Muscle layer of colon (tissue), 2 donors: Measurements from ENCODE around the gene SLX4IP.

ENCODE experiments used
- H3K27ac ChIP-seq: one replicate; pipeline ENCODE4 v1.7.0; 2013; ENCODE audit warnings: low read depth, mild to moderate bottlenecking, low read length, moderate library complexity
- H3K27me3 ChIP-seq, 2 donors: one replicate each; pipeline ENCODE4 v1.7.0; 2013; ENCODE audit warnings: low read length in 2 of 2, mild to moderate bottlenecking in 2 of 2; ENCODE audit not compliant: insufficient read depth in 2 of 2, control insufficient read depth in 1 of 2
- H3K36me3 ChIP-seq: one replicate; pipeline ENCODE4 v1.7.0; 2013; ENCODE audit warnings: mild to moderate bottlenecking, low read length; ENCODE audit not compliant: insufficient read depth
- H3K4me1 ChIP-seq: one replicate; pipeline ENCODE4 v1.7.0; 2013; ENCODE audit warnings: mild to moderate bottlenecking, low read length; ENCODE audit not compliant: insufficient read depth
- H3K4me3 ChIP-seq, 2 donors: one replicate each; pipeline ENCODE4 v1.7.0; 2013; ENCODE audit warnings: low read length in 2 of 2, low read depth in 1 of 2, mild to moderate bottlenecking in 1 of 2, moderate library complexity in 1 of 2
- H3K9ac ChIP-seq: one replicate; pipeline ENCODE4 v1.7.0; 2013; ENCODE audit warnings: low read length
- H3K9me3 ChIP-seq: one replicate; pipeline ENCODE4 v1.7.0; 2013; ENCODE audit warnings: mild to moderate bottlenecking, low read length
- donor health status: abdominal sarcoma.
- donor health status: Adenocarcinoma of cecum.

The SLX4IP gene

GRCh38 chr20:10430704-10431103, 4.4 kb upstream of the SLX4IP start:
- Histone ChIP-seq H3K27ac (no peak overlapping the region), H3K4me3 (no peak overlapping the region), H3K9ac (no peak overlapping the region), H3K27me3 (no peaks in the 10 kb centered on the region), H3K4me1 (peaks cover 12% of the 10 kb centered on the region), H3K9me3 (no peaks in the 10 kb centered on the region), H3K36me3 (no peaks in the 10 kb centered on the region)

GRCh38 chr20:10432079-10432478, 3.0 kb upstream of the SLX4IP start:
- H3K36me3 ChIP-seq: no peaks in the 10 kb centered on the region
- no peak overlapping the region for H3K27ac ChIP-seq
- H3K4me1 ChIP-seq: peaks cover 13% of the 10 kb centered on the region

GRCh38 chr20:10433014-10433622, 2.0 kb upstream of the SLX4IP start:
- Histone ChIP-seq H3K4me1 (peaks cover 13% of the 10 kb centered on the region), H3K36me3 (no peaks in the 10 kb centered on the region), H3K27me3 (no peaks in the 10 kb centered on the region), H3K9ac (peak overlapping the region; percentile 79), H3K9me3 (no peaks in the 10 kb centered on the region), H3K27ac (peak overlapping the region; percentile 99), H3K4me3 (peak overlapping the region; percentile 84 to 98)

More at GRCh38 chr20:10432079-10432478, 3.0 kb upstream of the SLX4IP start:
- no peaks in the 10 kb centered on the region for H3K27me3 ChIP-seq
- H3K9me3 ChIP-seq: no peaks in the 10 kb centered on the region
- H3K9ac ChIP-seq: no peak overlapping the region
- no peak overlapping the region for H3K4me3 ChIP-seq

GRCh38 chr20:10433623-10434466, 1.3 kb upstream of the SLX4IP start, which contains the start of gene MKKS:
TSS of gene MKKS (minus strand) at chr20:10434222. CDS start at chr20:10413514, 20,708 bp downstream.
- H3K9me3 ChIP-seq: no peaks in the 10 kb centered on the region
- peak within 1 kb of the TSS; percentile 79 for H3K9ac ChIP-seq
- peaks cover 13% of the 10 kb centered on the region for H3K4me1 ChIP-seq
- H3K4me3 ChIP-seq: peak within 1 kb of the TSS; percentile 84 to 98
- H3K36me3 ChIP-seq: no peaks in the 10 kb centered on the region
- peak within 1 kb of the TSS; percentile 99 for H3K27ac ChIP-seq
- no peaks in the 10 kb centered on the region for H3K27me3 ChIP-seq

GRCh38 chr20:10434467-10434831, 656 bp upstream of the SLX4IP start:
- Histone ChIP-seq H3K36me3 (no peaks in the 10 kb centered on the region), H3K4me3 (peak overlapping the region; percentile 84 to 98), H3K9me3 (no peaks in the 10 kb centered on the region), H3K9ac (peak overlapping the region; percentile 79), H3K27ac (peak overlapping the region; percentile 99), H3K27me3 (no peaks in the 10 kb centered on the region), H3K4me1 (peaks cover 13% of the 10 kb centered on the region)

- Histone ChIP-seq H3K4me3 (no peak overlapping the region), H3K9ac (no peak overlapping the region), H3K27ac (no peak overlapping the region), H3K36me3 (no peaks in the 10 kb centered on the region), H3K4me1 (peaks cover 13% of the 10 kb centered on the region), H3K27me3 (no peaks in the 10 kb centered on the region), H3K9me3 (no peaks in the 10 kb centered on the region)
Observed at GRCh38 chr20:10436053-10436699, 1.1 kb downstream of the SLX4IP start.

GRCh38 chr20:10438217-10438616, 3.1 kb downstream of the SLX4IP start:
- Histone ChIP-seq H3K27me3 (no peaks in the 10 kb centered on the region), H3K36me3 (no peaks in the 10 kb centered on the region), H3K9me3 (no peaks in the 10 kb centered on the region)

GRCh38 chr20:10443936-10444335, 8.8 kb downstream of the SLX4IP start:
- no peak overlapping the region for H3K27ac ChIP-seq
- H3K9me3 ChIP-seq: no peaks in the 10 kb centered on the region
- no peak overlapping the region for H3K9ac ChIP-seq
- H3K4me3 ChIP-seq: no peak overlapping the region
- no peaks in the 10 kb centered on the region for H3K36me3 ChIP-seq
- no peaks in the 10 kb centered on the region for H3K4me1 ChIP-seq
- H3K27me3 ChIP-seq: no peaks in the 10 kb centered on the region

More at GRCh38 chr20:10438217-10438616, 3.1 kb downstream of the SLX4IP start:
- Histone ChIP-seq H3K4me3 (no peak overlapping the region), H3K27ac (no peak overlapping the region), H3K9ac (no peak overlapping the region), H3K4me1 (peaks cover 6% of the 10 kb centered on the region)

- H3K4me3 ChIP-seq: no peak overlapping the region
- no peak overlapping the region for H3K9ac ChIP-seq
- no peak overlapping the region for H3K27ac ChIP-seq
- H3K4me1 ChIP-seq: no peaks in the 10 kb centered on the region
- no peaks in the 10 kb centered on the region for H3K36me3 ChIP-seq
- no peaks in the 10 kb centered on the region for H3K27me3 ChIP-seq
- H3K9me3 ChIP-seq: no peaks in the 10 kb centered on the region
Observed at GRCh38 chr20:10445758-10446157, 10.7 kb downstream of the SLX4IP start.

- no peak overlapping the region for H3K9ac ChIP-seq
- no peak overlapping the region for H3K27ac ChIP-seq
Observed at GRCh38 chr20:10447028-10447427, 11.9 kb downstream of the SLX4IP start.

More at GRCh38 chr20:10447028-10447427, 11.9 kb downstream of the SLX4IP start:
- Histone ChIP-seq H3K9me3 (no peaks in the 10 kb centered on the region), H3K27me3 (no peaks in the 10 kb centered on the region), H3K4me3 (no peak overlapping the region), H3K36me3 (no peaks in the 10 kb centered on the region), H3K4me1 (no peaks in the 10 kb centered on the region)
